Measurements from ENCODE around the gene STIMATE. TPM values are rescaled to one million over a fixed set of nuclear protein-coding genes. Genes with fewer than 3 reads are reported as not detected.

STIMATE gene
- total and polyA plus RNA-seq, 10 of the 15 experiments (the other 5 are each of a cell fraction or from before 2014, with no cell fraction given): 0.24 to 24.1 (median 15.4) TPM

DNA sequence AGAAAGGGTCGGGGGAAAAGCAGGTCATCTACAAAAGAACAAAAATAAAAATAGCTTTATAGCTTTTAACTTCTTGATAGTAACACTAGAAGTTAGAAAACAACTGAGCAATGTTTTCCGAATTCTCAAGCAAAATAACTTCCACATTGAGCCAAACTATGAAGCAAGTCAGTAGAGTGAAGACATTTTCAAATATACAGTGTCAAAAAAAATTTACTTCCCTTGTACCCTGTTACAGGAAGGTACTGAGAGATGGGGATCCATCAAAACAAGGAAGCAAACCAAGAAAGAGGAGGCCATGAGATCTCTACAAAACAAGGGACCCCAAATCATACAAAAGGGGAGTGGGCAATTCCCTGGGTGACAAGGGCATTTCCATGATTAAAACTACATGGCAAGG lies 26.6 kb upstream of the STIMATE start:
- Histone ChIP-seq H3K4me1 (ENCODE audit: control insufficient read depth, insufficient read depth, low read length) (no peaks in the 10 kb centered on the region), H3K9me3 (replicated peaks; ENCODE audit: control insufficient read depth, insufficient read depth, low read length) (no peaks in the 10 kb centered on the region), H3K4me2 (ENCODE audit: control insufficient read depth, insufficient read depth) (no peak overlapping the region), H3K79me2 (ENCODE audit: control insufficient read depth, insufficient read depth, low read length) (no peaks in the 10 kb centered on the region), H4K20me1 (ENCODE audit: control insufficient read depth, insufficient read depth) (no peaks in the 10 kb centered on the region), H3K9ac (ENCODE audit: control insufficient read depth, insufficient read depth, low read length) (no peak overlapping the region), H2AFZ (ENCODE audit: control insufficient read depth, low read depth, low read length) (no peak overlapping the region), H3K27me3 (replicated peaks in 1 of 2; ENCODE audit: control insufficient read depth in 2 of 2, insufficient read depth in 2 of 2, low read length in 1 of 2) (no peaks in the 10 kb centered on the region), H3K27ac (ENCODE audit: control insufficient read depth, insufficient read depth) (no peak overlapping the region), H3K4me3 (no peak overlapping the region), H3K36me3 (ENCODE audit: control insufficient read depth in 2 of 2, insufficient read depth in 2 of 2, low read length in 1 of 2) (peaks cover 0 to 3% of the 10 kb centered on the region in 2 experiments; a peak in 2 of 4 replicates)
- no TSS peak for BruUV-seq (replicated peaks)
- no peak for DNase-seq (ENCODE audit: low read depth, low spot score)
- RAD21 ChIA-PET (ENCODE audit: unreplicated experiment): no interaction called here
- SMC1A ChIA-PET (ENCODE audit: uncharacterized antibody, unreplicated experiment): no interaction called here
- 96% methylated on average over 2 of the region's 2 CpGs for WGBS (ENCODE audit: insufficient coverage, insufficient replicate concordance, low lambda C conversion rate, missing lambda C conversion rate)
- POLR2A ChIA-PET: interaction anchor here (0.6 to 1.6 kb wide), 3 partner anchors 8 to 41 kb away, joined by 3 to 5 read pairs (median 3); no protein-coding TSS in a partner anchor
- ATAC-seq: no peak
- in situ Hi-C loops (cut with MboI) (no loop called here), intact Hi-C loops (cut with micrococcal nuclease; ENCODE audit: unreplicated experiment) (no loop called here)
- no peak for FAIRE-seq
- CTCF ChIA-PET: interaction anchor here (1.7 kb wide), 1 partner anchor 31 kb away, joined by 4 read pairs; no protein-coding TSS in a partner anchor
- TF ChIP-seq, protein P1, sequence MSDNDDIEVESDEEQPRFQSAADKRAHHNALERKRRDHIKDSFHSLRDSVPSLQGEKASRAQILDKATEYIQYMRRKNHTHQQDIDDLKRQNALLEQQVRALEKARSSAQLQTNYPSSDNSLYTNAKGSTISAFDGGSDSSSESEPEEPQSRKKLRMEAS (IDR thresholded peaks at IDR 0.05; ENCODE audit: low read depth, low read length): no peak
- TF ChIP-seq RFX5 (IDR thresholded peaks at IDR 0.05; ENCODE audit: low read depth, low read length) (no peak), STAT3 (IDR thresholded peaks at IDR 0.05; ENCODE audit: low read depth, low read length) (no peak), ZNF274 (IDR thresholded peaks at IDR 0.05; ENCODE audit: insufficient read depth, insufficient read length) (no peak), STAT1 (conservative IDR thresholded peaks at IDR 0.05) (no peak), ZZZ3 (IDR thresholded peaks at IDR 0.05; ENCODE audit: control insufficient read depth, insufficient read length, low read depth) (no peak), ATF7 (IDR thresholded peaks at IDR 0.05; ENCODE audit: low read depth) (no peak), SRF (IDR thresholded peaks at IDR 0.05; ENCODE audit: low read depth in 2 of 2, low read length in 2 of 2) (no peak), NRF1 (conservative IDR thresholded peaks at IDR 0.05; ENCODE audit: low read depth, low read length) (no peak), FOS (IDR thresholded peaks at IDR 0.05; ENCODE audit: borderline replicate concordance, extremely low read depth, insufficient read length) (no peak), GABPA (IDR thresholded peaks at IDR 0.05; ENCODE audit: low read depth) (no peak), ZSCAN29 (IDR thresholded peaks at IDR 0.05) (no peak), SMAD5 (IDR thresholded peaks at IDR 0.05; ENCODE audit: low read depth) (no peak)
- TF ChIP-seq, protein P2, sequence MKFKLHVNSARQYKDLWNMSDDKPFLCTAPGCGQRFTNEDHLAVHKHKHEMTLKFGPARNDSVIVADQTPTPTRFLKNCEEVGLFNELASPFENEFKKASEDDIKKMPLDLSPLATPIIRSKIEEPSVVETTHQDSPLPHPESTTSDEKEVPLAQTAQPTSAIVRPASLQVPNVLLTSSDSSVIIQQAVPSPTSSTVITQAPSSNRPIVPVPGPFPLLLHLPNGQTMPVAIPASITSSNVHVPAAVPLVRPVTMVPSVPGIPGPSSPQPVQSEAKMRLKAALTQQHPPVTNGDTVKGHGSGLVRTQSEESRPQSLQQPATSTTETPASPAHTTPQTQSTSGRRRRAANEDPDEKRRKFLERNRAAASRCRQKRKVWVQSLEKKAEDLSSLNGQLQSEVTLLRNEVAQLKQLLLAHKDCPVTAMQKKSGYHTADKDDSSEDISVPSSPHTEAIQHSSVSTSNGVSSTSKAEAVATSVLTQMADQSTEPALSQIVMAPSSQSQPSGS (IDR thresholded peaks at IDR 0.05; ENCODE audit: low read length): no peak
- TF ChIP-seq, protein P3, sequence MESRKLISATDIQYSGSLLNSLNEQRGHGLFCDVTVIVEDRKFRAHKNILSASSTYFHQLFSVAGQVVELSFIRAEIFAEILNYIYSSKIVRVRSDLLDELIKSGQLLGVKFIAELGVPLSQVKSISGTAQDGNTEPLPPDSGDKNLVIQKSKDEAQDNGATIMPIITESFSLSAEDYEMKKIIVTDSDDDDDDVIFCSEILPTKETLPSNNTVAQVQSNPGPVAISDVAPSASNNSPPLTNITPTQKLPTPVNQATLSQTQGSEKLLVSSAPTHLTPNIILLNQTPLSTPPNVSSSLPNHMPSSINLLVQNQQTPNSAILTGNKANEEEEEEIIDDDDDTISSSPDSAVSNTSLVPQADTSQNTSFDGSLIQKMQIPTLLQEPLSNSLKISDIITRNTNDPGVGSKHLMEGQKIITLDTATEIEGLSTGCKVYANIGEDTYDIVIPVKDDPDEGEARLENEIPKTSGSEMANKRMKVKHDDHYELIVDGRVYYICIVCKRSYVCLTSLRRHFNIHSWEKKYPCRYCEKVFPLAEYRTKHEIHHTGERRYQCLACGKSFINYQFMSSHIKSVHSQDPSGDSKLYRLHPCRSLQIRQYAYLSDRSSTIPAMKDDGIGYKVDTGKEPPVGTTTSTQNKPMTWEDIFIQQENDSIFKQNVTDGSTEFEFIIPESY (IDR thresholded peaks at IDR 0.05): no peak
- TF ChIP-seq, protein P4, sequence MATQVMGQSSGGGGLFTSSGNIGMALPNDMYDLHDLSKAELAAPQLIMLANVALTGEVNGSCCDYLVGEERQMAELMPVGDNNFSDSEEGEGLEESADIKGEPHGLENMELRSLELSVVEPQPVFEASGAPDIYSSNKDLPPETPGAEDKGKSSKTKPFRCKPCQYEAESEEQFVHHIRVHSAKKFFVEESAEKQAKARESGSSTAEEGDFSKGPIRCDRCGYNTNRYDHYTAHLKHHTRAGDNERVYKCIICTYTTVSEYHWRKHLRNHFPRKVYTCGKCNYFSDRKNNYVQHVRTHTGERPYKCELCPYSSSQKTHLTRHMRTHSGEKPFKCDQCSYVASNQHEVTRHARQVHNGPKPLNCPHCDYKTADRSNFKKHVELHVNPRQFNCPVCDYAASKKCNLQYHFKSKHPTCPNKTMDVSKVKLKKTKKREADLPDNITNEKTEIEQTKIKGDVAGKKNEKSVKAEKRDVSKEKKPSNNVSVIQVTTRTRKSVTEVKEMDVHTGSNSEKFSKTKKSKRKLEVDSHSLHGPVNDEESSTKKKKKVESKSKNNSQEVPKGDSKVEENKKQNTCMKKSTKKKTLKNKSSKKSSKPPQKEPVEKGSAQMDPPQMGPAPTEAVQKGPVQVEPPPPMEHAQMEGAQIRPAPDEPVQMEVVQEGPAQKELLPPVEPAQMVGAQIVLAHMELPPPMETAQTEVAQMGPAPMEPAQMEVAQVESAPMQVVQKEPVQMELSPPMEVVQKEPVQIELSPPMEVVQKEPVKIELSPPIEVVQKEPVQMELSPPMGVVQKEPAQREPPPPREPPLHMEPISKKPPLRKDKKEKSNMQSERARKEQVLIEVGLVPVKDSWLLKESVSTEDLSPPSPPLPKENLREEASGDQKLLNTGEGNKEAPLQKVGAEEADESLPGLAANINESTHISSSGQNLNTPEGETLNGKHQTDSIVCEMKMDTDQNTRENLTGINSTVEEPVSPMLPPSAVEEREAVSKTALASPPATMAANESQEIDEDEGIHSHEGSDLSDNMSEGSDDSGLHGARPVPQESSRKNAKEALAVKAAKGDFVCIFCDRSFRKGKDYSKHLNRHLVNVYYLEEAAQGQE (IDR thresholded peaks at IDR 0.05; ENCODE audit: low read depth, low read length): no peak

Data from GM12878 (cell line).